Psoas muscle (tissue), 8 donors: Measurements from ENCODE around the gene KCNMA1. TPM values are rescaled to one million over a fixed set of nuclear protein-coding genes. Genes with fewer than 3 reads are reported as not detected.

Source experiments
- ATAC-seq, 4 donors: fragments of 200-7000 bp; cut with Tn5 transposase; one replicate each; pipeline ENCODE4 v1.9.1; 2020; ENCODE audit warnings: moderate library complexity in 3 of 4, mild to moderate bottlenecking in 2 of 4
- DNase-seq, 2 donors: peaks; one replicate each; pipeline ENCODE4 v3.0.0-alpha.2; 2020
- H3K27ac ChIP-seq: fragments of 200-600 bp; one replicate; pipeline ENCODE4 v1.8.0; 2022
- H3K27me3 ChIP-seq, 3 donors: fragments of 200-600 bp in 1 of 3; one replicate each; pipeline versions ENCODE4 v1.6.1 to v1.8.0; 2013 to 2022; ENCODE audit warnings: low read length in 2 of 3, mild to moderate bottlenecking in 2 of 3, moderate library complexity in 1 of 3; ENCODE audit not compliant: insufficient read depth in 3 of 3
- H3K36me3 ChIP-seq, 2 donors: fragments of 200-600 bp in 1 of 2; one replicate each; pipeline versions ENCODE4 v1.6.1 to v1.8.0; 2013 to 2022; ENCODE audit warnings: low read depth in 1 of 2, mild to moderate bottlenecking in 1 of 2, moderate library complexity in 1 of 2; ENCODE audit not compliant: insufficient read depth in 1 of 2
- H3K4me1 ChIP-seq: fragments of 200-600 bp; one replicate; pipeline ENCODE4 v1.8.0; 2022
- H3K4me3 ChIP-seq: fragments of 200-600 bp; one replicate; pipeline ENCODE4 v1.8.0; 2022; ENCODE audit warnings: mild to moderate bottlenecking
- H3K9me3 ChIP-seq: fragments of 200-600 bp; one replicate; pipeline ENCODE4 v1.8.0; 2022
- CTCF ChIP-seq: fragments of 200-600 bp; IDR thresholded peaks from one replicate; pipeline ENCODE4 v1.8.0; 2022; ENCODE audit warnings: antibody characterized with exemption
- WGBS, 3 donors: extraction: QIAGEN DNeasy Blood & Tissue Kit; methylation state at CpG; one replicate each; pipeline versions ENCODE4 v1.1.6 to v1.1.7; 2013; 5-methylcytosine and 5-hydroxymethylcytosine counted together
- intact Hi-C, 2 donors: fragments of 100-400 bp; cut with DNase I; formaldehyde crosslinking; loops; one replicate each; pipeline versions ENCODE4 v1.11.0 to v1.14.2; 2022
- polyA plus RNA-seq, 3 donors: library from polyadenylated mRNA; stranded (reverse); fragments of 200-250 nt; gene quantifications; one replicate each; pipeline ENCODE4 v1.2.3, GENCODE V29; 2013
- total RNA-seq, 4 donors: library from RNA; stranded (reverse); fragmentation: NEBNext Ultra II Directional in 2 of 4; extraction: Animal tissue kit (Norgen Biotek cat#: 25700) in 2 of 4; gene quantifications; one replicate each; pipeline versions ENCODE4 v1.2.1 to v1.2.4, GENCODE V29; 2021 to 2023
- donor health status: healthy with polysubstance abuse.
- donor health status: DM: no; HTN: no; CAD: no; lungs with moderate emphysema.
- donor health status: Bipolar disorder and iron deficiency.
- donor health status: healthy.
- donor health status: DM: yes; HTN: yes; CAD: no.
- donor health status: DM: no; HTN: no; CAD: no.
- donor health status: DM: no; HTN: no; CAD: no.
- donor health status: DM: yes; HTN: yes; CAD: no.

KCNMA1 gene
- total and polyA plus RNA-seq, 7 donors: 7.9 to 53.0 (median 41.9) TPM

GRCh38 chr10:76928565-76928964 is 709.0 kb downstream of the KCNMA1 start:
- 88 to 94% (median 93%) methylated on average over 7 of the region's 7 CpGs for WGBS, 3 donors

GRCh38 chr10:76925636-76926405 is 711.8 kb downstream of the KCNMA1 start:
- no peak for ATAC-seq
- intact Hi-C loops: no loop called here
- no peak for TF ChIP-seq CTCF
- H3K27me3 ChIP-seq: no peaks in the 10 kb centered on the region
- H3K4me3 ChIP-seq: no peak overlapping the region
- no peak overlapping the region for H3K27ac ChIP-seq
- 81 to 83% (median 82%) methylated on average over 6 of the region's 6 CpGs for WGBS, 3 donors
- H3K9me3 ChIP-seq: no peaks in the 10 kb centered on the region
- H3K36me3 ChIP-seq: no peaks in the 10 kb centered on the region
- no peaks in the 10 kb centered on the region for H3K4me1 ChIP-seq
- no peak for DNase-seq

More at GRCh38 chr10:76928565-76928964, 709.0 kb downstream of the KCNMA1 start:
- Histone ChIP-seq H3K27me3 (no peaks in the 10 kb centered on the region), H3K4me1 (no peaks in the 10 kb centered on the region), H3K4me3 (no peak overlapping the region), H3K27ac (no peak overlapping the region), H3K36me3 (no peaks in the 10 kb centered on the region), H3K9me3 (no peaks in the 10 kb centered on the region)
- no peak for TF ChIP-seq CTCF
- ATAC-seq (no peak), DNase-seq (no peak)
- intact Hi-C loops: no loop called here

GRCh38 chr10:76922666-76923065 is 714.9 kb downstream of the KCNMA1 start:
- WGBS, 3 donors: 39 to 68% (median 51%) methylated on average over 3 of the region's 3 CpGs
- Histone ChIP-seq H3K9me3 (no peaks in the 10 kb centered on the region), H3K36me3 (no peaks in the 10 kb centered on the region), H3K27me3 (no peaks in the 10 kb centered on the region), H3K27ac (no peak overlapping the region), H3K4me1 (no peaks in the 10 kb centered on the region), H3K4me3 (no peak overlapping the region)
- ATAC-seq (no peak), DNase-seq (no peak)
- no peak for TF ChIP-seq CTCF
- intact Hi-C loops: no loop called here

- Histone ChIP-seq H3K4me1 (no peaks in the 10 kb centered on the region), H3K4me3 (no peak overlapping the region), H3K27ac (no peak overlapping the region), H3K9me3 (no peaks in the 10 kb centered on the region), H3K27me3 (no peaks in the 10 kb centered on the region), H3K36me3 (no peaks in the 10 kb centered on the region)
- intact Hi-C loops: no loop called here
- WGBS, 3 donors: 74 to 89% (median 78%) methylated on average over 2 of the region's 2 CpGs
- no peak for TF ChIP-seq CTCF
- ATAC-seq: no peak
- DNase-seq: no peak
Observed at GRCh38 chr10:76921383-76922010, 716.1 kb downstream of the KCNMA1 start.
